KOPT-K1 (cell line): ENCODE results near the gene NME9.

Experiments used
- H3K27ac ChIP-seq: fragments of 200-600 bp; sonication (generic); 2 replicates; pipeline ENCODE4 v1.5.1; 2016; ENCODE audit warnings: antibody characterized with exemption, mild to moderate bottlenecking, low read depth, low read length; ENCODE audit not compliant: poor library complexity, severe bottlenecking
- H3K36me3 ChIP-seq: fragments of 200-600 bp; sonication (generic); 2 replicates; pipeline ENCODE4 v1.5.1; 2017; ENCODE audit warnings: antibody characterized with exemption, mild to moderate bottlenecking, low read length, moderate library complexity; ENCODE audit not compliant: insufficient read depth
- H3K9me3 ChIP-seq: fragments of 200-600 bp; sonication (generic); 2 replicates; pipeline ENCODE4 v1.5.1; 2017; ENCODE audit warnings: antibody characterized with exemption, low read length, mild to moderate bottlenecking; ENCODE audit not compliant: insufficient read depth, poor library complexity, severe bottlenecking

The NME9 gene

GRCh38 chr3:138367326-138367850 lies 37.7 kb upstream of the NME9 start:
- no peak overlapping the region for H3K27ac ChIP-seq
- no peaks in the 10 kb centered on the region for H3K9me3 ChIP-seq
- no peaks in the 10 kb centered on the region for H3K36me3 ChIP-seq

GRCh38 chr3:138366006-138366759 lies 36.5 kb upstream of the NME9 start:
- Histone ChIP-seq H3K36me3 (no peaks in the 10 kb centered on the region), H3K9me3 (no peaks in the 10 kb centered on the region)

GRCh38 chr3:138365253-138365555 lies 35.6 kb upstream of the NME9 start:
- Histone ChIP-seq H3K36me3 (no peaks in the 10 kb centered on the region), H3K27ac (no peak overlapping the region), H3K9me3 (no peaks in the 10 kb centered on the region)

More at GRCh38 chr3:138366006-138366759, 36.5 kb upstream of the NME9 start:
- no peak overlapping the region for H3K27ac ChIP-seq

GRCh38 chr3:138364356-138365252 lies 35.0 kb upstream of the NME9 start:
- Histone ChIP-seq H3K27ac (no peak overlapping the region), H3K9me3 (no peaks in the 10 kb centered on the region), H3K36me3 (no peaks in the 10 kb centered on the region)

- Histone ChIP-seq H3K9me3 (no peaks in the 10 kb centered on the region), H3K27ac (no peak overlapping the region), H3K36me3 (no peaks in the 10 kb centered on the region)
Measured at GRCh38 chr3:138363322-138363721, 33.7 kb upstream of the NME9 start.

GRCh38 chr3:138362538-138362937 lies 32.9 kb upstream of the NME9 start:
- H3K27ac ChIP-seq: no peak overlapping the region
- no peaks in the 10 kb centered on the region for H3K36me3 ChIP-seq
- H3K9me3 ChIP-seq: no peaks in the 10 kb centered on the region

GRCh38 chr3:138361561-138361971 lies 31.9 kb upstream of the NME9 start:
- H3K9me3 ChIP-seq: no peaks in the 10 kb centered on the region
- H3K27ac ChIP-seq: no peak overlapping the region
- H3K36me3 ChIP-seq: no peaks in the 10 kb centered on the region

GRCh38 chr3:138360869-138361525 lies 31.3 kb upstream of the NME9 start:
- H3K27ac ChIP-seq: no peak overlapping the region
- H3K36me3 ChIP-seq: no peaks in the 10 kb centered on the region
- no peaks in the 10 kb centered on the region for H3K9me3 ChIP-seq

GRCh38 chr3:138359919-138360868 lies 30.5 kb upstream of the NME9 start:
- Histone ChIP-seq H3K27ac (no peak overlapping the region), H3K9me3 (no peaks in the 10 kb centered on the region), H3K36me3 (no peaks in the 10 kb centered on the region)

GRCh38 chr3:138359148-138359918 lies 29.7 kb upstream of the NME9 start:
- Histone ChIP-seq H3K36me3 (no peaks in the 10 kb centered on the region), H3K27ac (no peak overlapping the region), H3K9me3 (no peaks in the 10 kb centered on the region)

GRCh38 chr3:138356730-138357405 lies 27.2 kb upstream of the NME9 start:
- Histone ChIP-seq H3K36me3 (no peaks in the 10 kb centered on the region), H3K27ac (no peak overlapping the region), H3K9me3 (no peaks in the 10 kb centered on the region)

- no peak overlapping the region for H3K27ac ChIP-seq
- no peaks in the 10 kb centered on the region for H3K9me3 ChIP-seq
- H3K36me3 ChIP-seq: no peaks in the 10 kb centered on the region
Measured at GRCh38 chr3:138355071-138355470, 25.4 kb upstream of the NME9 start.

GRCh38 chr3:138354376-138354775 lies 24.7 kb upstream of the NME9 start:
- H3K36me3 ChIP-seq: no peaks in the 10 kb centered on the region

More at GRCh38 chr3:138354376-138354775, 24.7 kb upstream of the NME9 start:
- Histone ChIP-seq H3K27ac (no peak overlapping the region), H3K9me3 (no peaks in the 10 kb centered on the region)
